Stromal cell of bone marrow (primary cell): ENCODE measurements around the gene MYL7.

Experiments
- DNase-seq: peaks from one replicate; pipeline ENCODE4 v3.0.0-alpha.2; 2012; ENCODE audit warnings: low read depth

The MYL7 gene

GRCh38 chr7:44099669-44100068 lies 41.5 kb downstream of the MYL7 start:
- no peak for DNase-seq

DNA sequence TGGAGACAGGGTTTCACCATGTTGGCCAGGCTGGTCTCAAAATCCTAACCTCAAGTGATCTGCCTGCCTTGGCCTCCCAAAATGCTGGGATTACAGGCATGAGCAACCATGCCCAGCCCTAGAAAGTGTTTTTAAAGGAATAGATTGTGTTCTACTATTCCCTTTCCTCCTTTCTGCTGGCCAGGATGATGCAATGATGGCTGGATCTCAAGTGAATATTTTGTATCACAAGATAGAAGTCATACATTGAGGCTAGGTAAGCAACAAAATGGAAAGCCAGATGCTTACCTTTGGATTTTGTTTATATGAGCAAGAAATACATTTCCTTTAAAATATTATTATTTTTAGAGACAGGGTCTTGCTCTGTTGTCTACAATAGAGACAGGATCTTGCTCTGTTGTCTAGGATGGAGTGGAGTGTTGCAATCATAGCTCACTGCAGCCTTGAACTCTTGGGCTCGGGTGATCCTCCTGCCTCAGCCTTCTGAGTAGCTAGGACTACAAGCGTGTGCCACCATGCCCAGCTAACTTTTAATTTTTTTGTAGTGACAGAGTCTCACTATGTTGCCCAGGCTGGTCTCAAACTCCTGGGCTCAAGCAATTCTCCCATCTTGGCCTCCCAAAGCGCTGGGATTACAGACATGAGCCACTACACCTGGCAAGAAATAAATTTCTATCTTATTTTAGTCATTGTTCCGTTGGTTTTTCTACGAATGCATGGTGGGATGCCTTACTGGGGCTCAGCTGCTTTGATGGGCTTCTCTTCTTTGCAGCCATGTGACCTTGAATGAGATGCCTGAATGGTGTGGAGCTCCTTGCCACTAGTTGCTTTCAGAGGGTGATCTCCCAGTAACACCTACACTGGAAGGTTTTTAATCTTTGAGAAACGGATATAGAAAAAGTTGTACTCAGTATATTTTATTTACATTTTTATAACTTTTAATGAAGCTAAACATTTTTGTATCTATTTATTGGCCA lies 42.8 kb downstream of the MYL7 start:
- DNase-seq = no peak

DNA sequence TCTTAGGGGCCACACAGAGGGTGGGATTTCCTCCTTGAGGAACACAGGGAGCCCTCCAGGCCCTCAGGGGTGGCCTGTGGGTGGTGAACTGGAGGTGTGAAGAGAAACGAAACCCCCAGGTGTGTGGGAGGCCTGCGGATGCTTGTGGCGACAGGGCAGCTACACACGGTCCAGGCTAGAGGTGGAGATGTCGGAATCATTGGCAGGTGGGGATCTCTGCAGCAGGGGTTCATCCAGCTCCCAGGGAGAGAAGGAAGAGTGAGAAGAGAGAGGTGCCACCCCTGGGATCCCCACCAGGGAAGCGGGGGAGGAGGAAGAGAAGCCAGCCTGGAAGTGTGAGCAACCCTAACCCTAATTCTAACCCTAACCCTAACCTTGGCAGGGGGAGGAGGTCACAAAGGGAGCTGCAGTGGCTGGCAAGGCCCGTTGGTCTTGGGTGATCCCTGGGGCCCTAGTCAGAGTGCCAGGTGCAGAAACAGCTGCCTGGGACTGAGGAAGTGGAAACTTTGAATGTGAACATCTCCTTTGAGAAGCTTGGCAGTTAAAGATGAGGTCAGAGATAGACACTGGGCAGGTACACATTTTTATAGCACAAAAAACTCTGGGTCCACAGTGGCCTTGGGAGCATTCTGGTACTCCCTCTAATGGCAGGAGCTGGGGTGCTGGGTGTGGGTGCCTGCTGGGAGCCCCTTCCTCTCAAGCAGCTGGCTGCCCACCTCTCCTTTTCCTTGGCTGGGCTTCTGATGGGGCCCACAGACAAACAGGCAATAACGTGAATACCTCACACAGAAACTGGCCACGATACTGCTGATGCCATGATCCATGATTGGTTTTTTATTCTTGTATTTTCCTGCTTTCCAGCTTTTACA lies 43.8 kb downstream of the MYL7 start:
- no peak for DNase-seq

DNA sequence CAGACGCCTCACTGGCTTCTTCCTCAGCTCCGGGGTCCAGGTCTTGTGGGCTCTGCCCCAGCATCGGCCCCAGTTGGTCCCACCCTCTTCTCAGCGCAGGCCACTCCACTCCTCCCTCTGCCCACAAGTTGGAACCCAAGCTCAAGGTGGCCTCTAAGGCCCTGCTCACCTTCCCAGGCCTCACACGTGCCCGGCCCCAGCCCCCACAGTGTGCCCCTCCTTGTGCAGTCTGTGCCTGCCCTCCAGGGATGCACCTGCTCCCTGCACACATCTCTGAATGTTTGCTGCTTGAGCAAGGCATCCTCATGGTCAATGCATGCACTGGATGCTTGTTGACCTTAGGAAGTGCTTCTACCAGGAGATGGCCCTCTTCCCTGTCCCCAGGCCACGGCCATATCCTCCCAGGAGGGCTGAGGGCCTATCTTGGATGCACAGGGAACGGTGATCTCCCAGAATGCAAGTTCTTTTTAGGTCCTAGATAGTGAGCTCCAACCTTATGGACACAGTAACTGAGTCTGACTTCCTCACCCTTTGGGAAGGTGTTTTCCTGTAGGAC lies 44.7 kb downstream of the MYL7 start:
- no peak for DNase-seq

DNA sequence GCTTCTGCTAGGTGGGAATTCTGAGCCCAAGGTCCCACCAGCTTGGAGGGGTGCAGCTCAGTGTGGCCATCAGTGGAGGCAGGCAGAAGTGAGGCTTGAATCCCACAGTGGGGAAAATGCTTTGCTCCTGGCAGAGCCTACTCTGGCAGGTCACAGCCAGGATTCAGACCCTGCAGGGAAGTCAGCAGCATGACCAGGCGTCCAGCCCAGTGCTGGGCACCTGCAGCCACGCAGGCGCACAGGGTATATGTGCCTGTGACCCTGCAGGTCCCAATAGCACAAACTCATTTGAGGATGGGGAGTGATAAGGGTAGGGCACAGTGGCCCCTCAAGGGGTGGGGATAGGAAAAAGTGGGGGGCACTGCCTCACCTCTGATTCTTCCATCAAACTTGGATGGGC lies 45.4 kb downstream of the MYL7 start:
- no peak for DNase-seq

- no peak for DNase-seq
Observed at GRCh38 chr7:44094883-44095592, 46.1 kb downstream of the MYL7 start.

DNA sequence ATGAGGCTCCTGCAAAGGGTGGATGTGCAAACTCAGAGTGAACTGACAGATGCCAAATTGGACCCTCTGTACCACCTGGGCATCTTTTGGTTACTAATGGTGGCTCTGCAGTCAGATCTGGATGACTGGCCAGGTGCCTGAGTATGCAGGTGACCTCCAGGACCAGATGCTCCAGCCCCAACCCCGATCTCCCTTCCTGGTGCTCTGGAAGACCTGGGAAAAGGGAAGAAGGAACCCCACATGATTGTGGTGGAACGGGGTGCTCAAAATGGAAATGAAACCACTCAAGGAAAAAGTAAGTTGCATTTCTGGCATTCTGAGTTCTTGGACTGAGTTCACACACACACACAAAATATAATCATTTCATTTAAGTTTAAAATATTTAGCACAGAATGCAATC lies 46.8 kb downstream of the MYL7 start:
- no peak for DNase-seq

DNA sequence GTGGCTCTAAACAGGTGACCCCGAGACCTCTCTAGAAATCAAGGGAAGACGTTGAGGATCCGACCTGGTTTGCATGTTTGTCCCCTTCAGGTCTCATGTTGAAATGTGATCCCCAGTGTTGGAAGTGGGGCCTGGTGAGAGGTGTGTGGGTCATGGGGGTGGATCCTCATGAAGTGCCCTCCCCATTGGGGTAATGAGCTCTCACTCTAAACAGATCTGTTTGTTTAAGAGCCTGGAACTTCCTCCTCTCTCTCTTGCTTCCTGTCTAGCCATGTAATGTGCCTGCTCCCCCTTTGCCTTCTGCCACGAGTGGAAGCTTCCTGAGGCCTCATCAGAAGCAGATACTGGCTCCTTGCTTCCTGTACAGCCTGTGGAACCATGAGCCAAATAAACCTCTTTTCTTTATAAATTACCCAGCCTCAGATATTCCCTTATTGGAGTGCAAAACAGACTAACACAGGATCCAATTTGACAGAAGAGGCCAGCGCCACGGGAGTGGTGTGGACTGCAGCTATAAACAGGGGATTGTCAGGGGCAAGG lies 48.0 kb downstream of the MYL7 start:
- DNase-seq = no peak
